ENCODE data around the gene CCDC81. TPM values are rescaled to one million over a fixed set of nuclear protein-coding genes. Genes with fewer than 3 reads are reported as not detected.

The CCDC81 gene
- total and polyA plus RNA-seq, 9 of the 15 experiments (the other 6 are each of a cell fraction or from before 2014, with no cell fraction given) = 0.16 to 1.0 (median 0.41) TPM

- TF ChIP-seq CHD7 (IDR thresholded peaks at IDR 0.05; ENCODE audit: low read depth, low read length) (no peak), KDM2B (CRISPR knock-in tag; IDR thresholded peaks at IDR 0.05) (no peak), ARNT (IDR thresholded peaks at IDR 0.05) (no peak), ZNF280B (CRISPR knock-in tag; IDR thresholded peaks at IDR 0.05) (no peak), POLR3G (IDR thresholded peaks at IDR 0.05; ENCODE audit: extremely low read depth, insufficient read length, insufficient replicate concordance) (no peak), SP1 (CRISPR knock-in tag; IDR thresholded peaks at IDR 0.05) (no peak), GATAD2B (IDR thresholded peaks at IDR 0.05; ENCODE audit: borderline replicate concordance) (no peak), BCOR (IDR thresholded peaks at IDR 0.05) (no peak), ZBTB2 (IDR thresholded peaks at IDR 0.05) (no peak), KLF10 (CRISPR knock-in tag; IDR thresholded peaks at IDR 0.05) (no peak), KAT2B (IDR thresholded peaks at IDR 0.05; ENCODE audit: low read depth, low read length) (no peak), IRF9 (tag; IDR thresholded peaks at IDR 0.05) (no peak), MCM2 (IDR thresholded peaks at IDR 0.05; ENCODE audit: low read depth) (no peak)
Measured at GRCh38 chr11:86341382-86341781, 33.3 kb upstream of the CCDC81 start (continued).
